Bone marrow (tissue), 2 donors: ENCODE measurements around the gene CBARP.

Experiments used
- DNase-seq, 2 donors: peaks; one replicate each; lab custom pipeline; 2025; lab: John Stamatoyannopoulos, UW

CBARP gene

GRCh38 chr19:1227304-1228054 is 10.3 kb downstream of the CBARP start:
- no peak for DNase-seq

GRCh38 chr19:1226522-1227303 is 11.1 kb downstream of the CBARP start:
- DNase-seq: no peak

GRCh38 chr19:1226227-1226518 is 11.6 kb downstream of the CBARP start:
- no peak for DNase-seq

GRCh38 chr19:1225440-1226226 is 12.2 kb downstream of the CBARP start:
- DNase-seq: no peak

- DNase-seq: no peak
These were observed 13.0 kb downstream of the CBARP start for GRCh38 chr19:1224847-1225246.

GRCh38 chr19:1224047-1224825 is 13.6 kb downstream of the CBARP start:
- no peak for DNase-seq

- DNase-seq: no peak
These were observed 14.6 kb downstream of the CBARP start for GRCh38 chr19:1223018-1223855.

- DNase-seq: no peak
These were observed 15.4 kb downstream of the CBARP start for GRCh38 chr19:1222394-1222793.

GRCh38 chr19:1221904-1222255 is 15.9 kb downstream of the CBARP start:
- no peak for DNase-seq

- no peak for DNase-seq
These were observed 16.6 kb downstream of the CBARP start for GRCh38 chr19:1220976-1221903.

- no peak for DNase-seq
These were observed 17.3 kb downstream of the CBARP start for GRCh38 chr19:1220477-1220930.

- no peak for DNase-seq
These were observed 17.9 kb downstream of the CBARP start for GRCh38 chr19:1219786-1220476.

GRCh38 chr19:1218751-1219567 is 18.8 kb downstream of the CBARP start:
- DNase-seq: no peak

- DNase-seq: no peak
These were observed 20.4 kb downstream of the CBARP start for GRCh38 chr19:1217366-1217765.

- no peak for DNase-seq
These were observed 21.0 kb downstream of the CBARP start for GRCh38 chr19:1216756-1217155.

GRCh38 chr19:1214862-1215731 is 22.7 kb downstream of the CBARP start:
- no peak for DNase-seq

GRCh38 chr19:1214299-1214861 is 23.4 kb downstream of the CBARP start:
- DNase-seq: no peak
